Cortex of kidney (tissue), 1 donor: Measurements from ENCODE around the gene RNF13.
"Not testable (repeated sequence)": the region's sequence is repeated elsewhere in the genome, so short reads cannot be mapped to it uniquely, and the experiment has no call there.

ENCODE experiments used
- DNase-seq: peaks from one replicate; lab custom pipeline; 2025; lab: John Stamatoyannopoulos, UW

The RNF13 gene

DNA sequence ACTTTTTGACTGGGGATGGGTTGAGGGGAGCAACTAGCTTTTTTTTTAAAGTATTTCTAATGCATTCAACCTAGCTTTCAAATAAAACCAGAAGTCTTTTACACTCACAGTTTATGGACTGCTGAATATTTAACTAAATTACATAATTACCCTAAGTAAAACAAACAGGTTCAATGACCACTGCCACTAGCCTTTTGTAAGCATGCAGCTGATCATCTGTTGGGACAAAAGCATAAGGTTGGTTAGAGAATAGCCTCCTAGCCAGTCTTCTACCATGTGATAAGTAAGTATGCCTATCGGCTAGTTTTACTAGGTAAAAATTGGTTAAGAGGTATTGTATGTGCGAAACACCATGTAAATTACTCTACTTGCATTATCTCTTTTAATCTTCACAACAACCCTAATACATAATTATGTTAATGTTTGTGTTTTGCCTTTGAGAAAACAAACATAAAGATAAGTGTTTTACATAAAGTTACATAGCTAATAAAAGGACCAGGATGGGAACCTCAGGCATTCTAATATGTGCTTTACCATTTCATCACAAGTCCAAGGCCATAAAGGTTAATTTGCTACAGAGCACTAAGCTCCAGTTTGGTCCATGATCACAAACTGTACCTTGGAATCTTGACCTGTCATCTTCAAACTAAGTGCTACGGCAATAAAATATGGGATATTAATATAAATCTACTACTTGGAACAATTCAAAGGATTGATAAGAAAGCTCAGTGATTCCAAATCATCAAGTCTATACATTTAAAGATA, 144.5 kb downstream of the RNF13 start:
- no peak for DNase-seq

- DNase-seq, result no peak
These were observed 145.3 kb downstream of the RNF13 start for GRCh38 chr3:149958171-149958796.

GRCh38 chr3:149959443-149959842, 146.4 kb downstream of the RNF13 start:
- DNase-seq, result no peak

DNA sequence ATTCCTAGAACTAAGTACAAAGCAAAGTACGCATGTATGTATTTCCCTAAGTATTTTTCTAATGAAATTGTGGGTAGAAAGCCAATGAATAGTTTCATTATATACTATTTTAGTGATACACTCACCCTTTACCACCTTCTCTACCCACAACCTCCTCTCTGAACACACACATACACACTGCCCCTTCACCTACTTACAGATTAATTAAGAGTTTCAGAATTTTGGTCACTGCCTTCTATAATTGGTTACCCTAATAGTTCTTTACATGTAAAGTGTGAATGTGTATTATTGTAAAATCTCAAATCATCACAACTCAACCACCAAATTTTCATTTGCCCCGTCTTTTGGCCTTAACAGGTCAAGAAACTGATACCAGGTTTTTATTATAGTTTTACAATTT, 150.5 kb downstream of the RNF13 start:
- no peak for DNase-seq

DNA sequence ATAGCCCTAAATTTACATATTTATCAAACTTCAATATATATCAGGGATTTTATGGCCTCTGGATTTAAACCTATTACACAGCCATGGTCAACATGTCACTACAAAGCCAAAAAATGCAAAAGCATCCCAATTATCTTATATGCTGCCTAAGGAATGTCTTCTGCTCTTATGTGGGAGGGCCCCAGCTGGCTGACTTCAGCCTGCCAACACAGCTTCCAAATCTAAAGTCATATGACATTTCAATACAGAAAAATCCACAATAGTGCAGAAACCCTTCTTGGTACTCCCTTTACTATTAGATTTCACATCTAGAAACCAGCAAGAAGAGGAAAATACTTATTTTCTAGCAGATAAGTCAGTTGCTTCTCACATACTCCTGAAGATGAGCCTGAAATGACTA, 151.3 kb downstream of the RNF13 start:
- DNase-seq, result no peak

GRCh38 chr3:149965278-149965677, 152.3 kb downstream of the RNF13 start:
- no peak for DNase-seq

DNA sequence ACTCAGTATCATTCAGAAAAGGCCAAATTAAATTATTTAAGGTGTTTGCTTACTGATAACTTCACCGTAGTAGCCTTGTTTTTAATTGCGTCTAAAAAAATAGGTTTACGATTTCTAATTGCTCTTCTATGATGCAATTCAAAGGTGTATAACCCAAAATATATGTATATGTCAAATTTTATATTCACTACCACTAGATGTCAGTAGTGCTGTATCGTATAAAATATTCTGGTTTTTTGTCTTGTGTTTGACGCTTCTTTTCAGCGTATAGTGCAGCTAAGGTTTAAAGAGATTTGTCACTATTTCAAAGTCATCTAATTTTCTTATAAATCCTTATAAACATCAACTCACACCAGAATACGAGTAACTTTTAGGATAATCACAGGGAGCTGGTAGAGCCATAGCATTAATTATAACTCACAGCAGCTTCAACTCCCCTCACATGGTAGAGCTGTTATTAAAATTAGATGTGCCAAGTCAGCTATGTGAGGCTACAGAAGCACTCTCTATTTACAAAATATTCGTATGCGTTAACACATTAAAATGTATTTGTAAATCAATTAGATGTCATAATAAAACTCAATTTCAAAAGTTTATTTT, 154.2 kb downstream of the RNF13 start:
- no peak for DNase-seq

DNA sequence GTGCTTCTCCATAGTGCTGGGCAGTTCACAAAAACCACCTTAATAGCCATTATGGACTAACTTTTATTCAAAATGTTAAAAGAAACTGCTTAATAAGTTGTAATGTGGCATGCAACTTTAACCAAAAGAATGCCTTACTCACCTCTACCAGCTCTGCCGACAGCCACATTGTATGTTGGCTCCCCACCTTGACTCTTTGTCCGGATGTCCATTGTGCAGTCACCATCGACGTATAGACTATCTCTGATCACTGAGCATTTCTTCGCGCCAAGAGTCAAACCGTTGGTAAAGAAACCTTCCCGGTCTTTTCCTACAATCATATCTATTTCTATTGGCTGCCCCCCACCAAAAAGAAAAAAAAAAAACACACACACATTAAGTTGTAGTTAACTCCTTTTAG, 155.2 kb downstream of the RNF13 start:
- DNase-seq, result no peak

DNA sequence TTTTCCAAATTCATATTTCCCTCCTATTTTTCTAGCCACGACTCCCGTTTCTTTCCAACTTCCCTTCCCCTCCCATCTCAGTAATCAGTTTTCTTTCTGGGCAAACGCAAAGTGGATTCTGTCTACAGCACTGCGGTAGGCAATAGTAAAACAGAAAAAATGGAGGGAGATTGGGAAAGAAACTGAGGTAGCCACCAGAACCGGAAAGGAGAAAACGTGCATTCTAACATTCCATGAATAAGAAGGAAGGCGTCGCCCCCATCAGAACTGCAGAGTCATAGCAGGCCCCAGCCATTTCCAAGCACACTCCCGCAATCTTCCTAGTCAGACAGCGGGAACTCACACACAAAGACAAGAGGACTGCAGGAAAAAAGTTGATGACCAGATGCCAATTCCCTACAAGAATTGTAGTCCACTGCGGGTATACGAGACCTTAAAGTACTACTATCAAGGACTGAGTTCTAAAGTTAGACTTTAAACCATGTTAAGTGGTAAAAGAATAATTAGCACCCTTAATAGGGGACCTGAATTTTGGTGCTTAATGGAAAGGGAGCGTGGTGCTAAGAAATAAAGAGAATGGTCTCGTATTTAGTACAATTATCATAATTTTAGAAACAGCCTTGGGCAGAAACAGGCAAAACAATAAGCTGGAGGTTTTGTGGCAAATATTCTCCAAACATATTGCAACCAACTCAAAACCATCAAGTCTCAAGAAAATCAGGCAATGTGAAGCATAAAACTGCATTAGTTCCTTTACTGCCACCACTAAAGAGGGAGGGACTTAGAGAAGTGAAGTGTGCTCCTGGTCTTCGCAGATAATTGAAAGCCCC, 156.3 kb downstream of the RNF13 start:
- DNase-seq, result no peak

- no peak for DNase-seq
These were observed 157.1 kb downstream of the RNF13 start for GRCh38 chr3:149969940-149970715.

GRCh38 chr3:149970716-149971402, 157.8 kb downstream of the RNF13 start, which contains the start of gene PFN2:
Gene PFN2, minus strand, starts transcription at chr3:149970895. Its CDS starts 39 bp downstream, at chr3:149970856.
- no peak for DNase-seq

- DNase-seq, result no peak
These were observed 158.5 kb downstream of the RNF13 start for GRCh38 chr3:149971403-149972075.

DNA sequence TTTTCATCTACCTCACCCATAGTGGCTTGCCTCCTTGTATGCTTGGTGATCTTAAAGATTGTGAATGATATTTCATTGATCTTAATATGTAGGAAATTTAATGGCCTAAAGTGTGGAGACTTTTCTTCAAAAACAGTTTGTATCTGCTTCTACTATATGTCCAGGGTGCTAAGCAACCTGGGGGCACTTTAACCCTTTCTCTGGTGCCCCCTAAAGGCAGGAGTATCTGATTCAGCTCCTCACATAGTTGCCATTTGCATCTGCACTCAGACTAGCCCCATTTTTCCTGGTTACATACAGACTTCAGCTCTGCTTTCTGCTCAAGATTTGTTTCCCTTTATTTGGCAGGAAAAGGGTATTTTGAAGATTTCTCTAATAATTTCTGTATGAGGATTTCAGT, 162.9 kb downstream of the RNF13 start:
- DNase-seq, result no peak

GRCh38 chr3:149977386-149977785, 164.4 kb downstream of the RNF13 start:
- DNase-seq, result no peak

DNA sequence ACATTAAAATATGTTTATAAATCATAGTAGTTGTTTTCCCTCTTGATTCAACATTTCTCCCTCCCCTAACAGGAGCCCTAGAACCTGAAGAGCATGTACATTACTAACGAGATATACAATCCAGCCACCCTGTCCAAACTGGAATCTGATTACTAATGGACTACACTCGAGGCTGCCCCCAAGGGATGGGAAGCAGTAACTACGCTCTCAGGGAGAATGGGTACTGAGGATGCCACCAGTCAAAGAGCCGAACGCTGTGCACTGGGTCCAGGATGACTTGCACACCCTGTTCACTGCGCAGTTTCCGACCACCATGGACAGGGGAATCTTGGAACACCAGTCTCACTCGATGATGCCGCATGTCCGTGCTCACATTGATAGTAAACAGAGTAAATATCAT, 169.0 kb downstream of the RNF13 start:
- not testable (repeated sequence) for DNase-seq

DNA sequence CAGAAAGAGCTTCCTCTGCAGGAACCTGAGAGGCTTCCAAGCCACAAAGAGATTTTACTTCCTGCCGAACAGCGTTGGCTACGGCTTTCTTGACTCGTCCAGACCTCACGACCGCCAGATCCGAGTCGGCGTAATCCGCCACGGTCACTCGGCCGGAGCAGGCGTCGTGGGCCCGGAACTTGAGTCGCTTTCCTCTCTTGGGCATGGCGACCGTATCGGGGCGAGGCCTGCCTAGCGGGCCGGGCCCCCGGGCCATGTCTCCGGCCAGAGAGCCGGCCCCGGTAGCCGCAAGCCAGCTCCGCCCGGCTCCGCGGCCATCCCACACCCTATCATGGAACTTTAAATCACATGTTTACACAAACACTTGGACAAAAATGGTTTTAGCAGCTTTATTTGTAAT, 170.0 kb downstream of the RNF13 start:
- not testable (repeated sequence) for DNase-seq

DNA sequence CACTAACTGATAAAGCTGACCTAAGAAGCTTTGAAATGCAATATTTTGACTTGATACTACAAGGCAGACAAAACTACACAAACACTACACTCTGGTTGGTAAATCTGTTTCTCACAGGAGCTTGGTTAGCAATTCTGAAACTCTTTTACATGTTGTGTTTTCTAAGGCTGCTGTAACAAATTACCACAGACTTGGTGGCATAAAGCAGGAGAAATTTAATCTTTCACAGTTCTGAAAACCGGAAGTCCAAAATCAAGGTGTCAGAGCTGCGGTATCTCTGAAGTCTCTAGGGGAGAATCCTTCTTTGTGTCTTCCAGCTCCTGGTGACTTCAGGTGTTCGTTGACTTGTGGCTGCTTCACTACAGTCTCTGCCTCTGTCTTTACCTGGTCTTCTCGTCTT, 170.6 kb downstream of the RNF13 start:
- no peak for DNase-seq

- no peak for DNase-seq
These were observed 176.3 kb downstream of the RNF13 start for GRCh38 chr3:149989307-149989706.

DNA sequence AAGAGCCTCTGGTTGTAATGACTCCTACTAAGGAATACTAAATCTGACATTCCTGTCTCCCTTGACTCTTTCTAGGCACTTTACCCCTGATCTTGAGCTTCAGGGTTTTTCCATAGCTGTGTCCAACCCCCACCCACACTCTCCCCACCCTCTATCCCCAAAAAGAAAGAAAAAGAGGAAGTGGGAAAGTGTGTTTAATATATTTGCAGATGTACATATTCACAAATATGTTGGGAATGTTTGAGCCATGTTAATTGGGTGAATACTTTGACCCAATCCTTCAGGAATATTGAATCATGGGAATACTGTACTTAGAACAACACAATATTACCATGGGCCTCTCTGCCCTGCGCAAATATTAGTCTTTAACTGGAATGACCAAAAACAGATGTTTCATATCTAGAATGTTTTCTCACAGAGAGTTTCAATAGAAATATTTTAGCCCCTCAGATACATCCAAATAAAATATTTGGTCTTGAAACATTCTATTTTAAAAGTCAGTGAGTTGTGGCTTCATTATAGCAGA, 177.5 kb downstream of the RNF13 start:
- DNase-seq, result no peak

DNA sequence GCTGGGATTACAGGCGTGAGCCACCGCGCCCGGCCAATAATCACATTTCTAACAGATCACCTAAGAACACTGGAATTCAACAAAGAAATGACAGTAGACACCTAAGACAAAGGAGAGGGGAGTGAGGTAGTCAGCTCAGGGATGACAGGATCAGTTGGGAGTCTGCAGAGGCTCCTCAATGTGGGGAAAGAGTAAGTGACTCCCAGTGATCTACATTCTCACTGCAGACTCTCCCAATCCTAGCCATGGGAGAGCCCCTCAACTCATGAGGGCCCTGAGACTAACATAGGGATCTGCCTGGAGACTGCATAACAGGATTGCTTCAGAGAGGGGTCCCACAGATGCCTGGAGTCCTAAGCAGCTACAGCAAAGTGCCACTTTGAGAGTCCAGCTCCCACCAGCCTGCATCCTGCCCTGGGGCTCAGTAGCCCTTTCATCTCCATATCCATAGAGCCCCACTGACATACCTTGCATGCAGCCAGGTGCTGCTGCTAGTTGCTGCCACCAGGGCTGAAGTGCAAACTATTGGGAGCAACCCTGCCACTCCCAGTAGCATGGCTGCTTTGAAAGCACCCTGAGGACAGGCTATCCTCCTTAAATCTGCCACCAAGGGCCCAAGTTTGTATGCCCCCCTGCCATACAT, 179.5 kb downstream of the RNF13 start:
- DNase-seq, result no peak
